ENCODE results near the gene MBP. TPM values are rescaled to one million over a fixed set of nuclear protein-coding genes. Genes with fewer than 3 reads are reported as not detected.

Gene MBP
- total and polyA plus RNA-seq, 2 of the 4 experiments (the other 2 are of a cell fraction): 0.72 to 0.90 TPM

- H2BK20ac ChIP-seq (ENCODE audit: low read depth, low read length): no peak overlapping the region
- TF ChIP-seq, protein P1, sequence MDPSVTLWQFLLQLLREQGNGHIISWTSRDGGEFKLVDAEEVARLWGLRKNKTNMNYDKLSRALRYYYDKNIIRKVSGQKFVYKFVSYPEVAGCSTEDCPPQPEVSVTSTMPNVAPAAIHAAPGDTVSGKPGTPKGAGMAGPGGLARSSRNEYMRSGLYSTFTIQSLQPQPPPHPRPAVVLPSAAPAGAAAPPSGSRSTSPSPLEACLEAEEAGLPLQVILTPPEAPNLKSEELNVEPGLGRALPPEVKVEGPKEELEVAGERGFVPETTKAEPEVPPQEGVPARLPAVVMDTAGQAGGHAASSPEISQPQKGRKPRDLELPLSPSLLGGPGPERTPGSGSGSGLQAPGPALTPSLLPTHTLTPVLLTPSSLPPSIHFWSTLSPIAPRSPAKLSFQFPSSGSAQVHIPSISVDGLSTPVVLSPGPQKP (IDR thresholded peaks at IDR 0.05; ENCODE audit: borderline replicate concordance, low read depth, low read length): no peak
- TF ChIP-seq FOS (IDR thresholded peaks at IDR 0.05; ENCODE audit: low read depth, low read length) (no peak), BHLHE40 (IDR thresholded peaks at IDR 0.05; ENCODE audit: low read depth, low read length) (no peak), MAFK (IDR thresholded peaks at IDR 0.05; ENCODE audit: low read depth, low read length) (no peak)
- TF ChIP-seq, protein P2, sequence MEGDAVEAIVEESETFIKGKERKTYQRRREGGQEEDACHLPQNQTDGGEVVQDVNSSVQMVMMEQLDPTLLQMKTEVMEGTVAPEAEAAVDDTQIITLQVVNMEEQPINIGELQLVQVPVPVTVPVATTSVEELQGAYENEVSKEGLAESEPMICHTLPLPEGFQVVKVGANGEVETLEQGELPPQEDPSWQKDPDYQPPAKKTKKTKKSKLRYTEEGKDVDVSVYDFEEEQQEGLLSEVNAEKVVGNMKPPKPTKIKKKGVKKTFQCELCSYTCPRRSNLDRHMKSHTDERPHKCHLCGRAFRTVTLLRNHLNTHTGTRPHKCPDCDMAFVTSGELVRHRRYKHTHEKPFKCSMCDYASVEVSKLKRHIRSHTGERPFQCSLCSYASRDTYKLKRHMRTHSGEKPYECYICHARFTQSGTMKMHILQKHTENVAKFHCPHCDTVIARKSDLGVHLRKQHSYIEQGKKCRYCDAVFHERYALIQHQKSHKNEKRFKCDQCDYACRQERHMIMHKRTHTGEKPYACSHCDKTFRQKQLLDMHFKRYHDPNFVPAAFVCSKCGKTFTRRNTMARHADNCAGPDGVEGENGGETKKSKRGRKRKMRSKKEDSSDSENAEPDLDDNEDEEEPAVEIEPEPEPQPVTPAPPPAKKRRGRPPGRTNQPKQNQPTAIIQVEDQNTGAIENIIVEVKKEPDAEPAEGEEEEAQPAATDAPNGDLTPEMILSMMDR (conservative IDR thresholded peaks at IDR 0.05; ENCODE audit: low read depth, low read length): peak; percentile 48
- DNase-seq: peak; percentile 45
- H3K79me1 ChIP-seq (ENCODE audit: low read depth in 1 of 2, low read length in 2 of 2): peaks cover 0 to 4% of the 10 kb centered on the region in 2 experiments; a peak in 1 of 4 replicates
- no peak overlapping the region for H3K4me2 ChIP-seq (ENCODE audit: low read depth, low read length)
- CTCF ChIA-PET: no interaction called here
- intact Hi-C loops (cut with micrococcal nuclease): no loop called here
- in situ Hi-C loops (cut with MboI; ENCODE audit: low sequenced_read_pairs): no loop called here
- H2BK120ac ChIP-seq (ENCODE audit: low read depth, low read length): no peak overlapping the region
- WGBS, 2 experiments (ENCODE audit: extremely low coverage in 2 of 2, insufficient read length in 1 of 2): no CpG with 5 or more reads among the region's 1 CpG
- H3K9me1 ChIP-seq (ENCODE audit: insufficient read depth, low read length): peaks cover 3% of the 10 kb centered on the region; the same call in 1 of the 2 replicates
- H2AK5ac ChIP-seq (ENCODE audit: low read depth, low read length): no peak overlapping the region
- dilution Hi-C loops (cut with HindIII; ENCODE audit: low sequenced_read_pairs, unreplicated experiment): no loop called here
- no peak overlapping the region for H2BK5ac ChIP-seq (ENCODE audit: low read depth, low read length, poor library complexity, severe bottlenecking)
- no peak overlapping the region for H2BK15ac ChIP-seq (ENCODE audit: low read depth, low read length)
- H3K4me1 ChIP-seq (ENCODE audit: control insufficient read depth, insufficient read depth, low read length): peaks cover 3% of the 10 kb centered on the region; the same call in 1 of the 2 replicates
- peak; percentile 37; the same call in 1 of the 2 replicates for ATAC-seq (ENCODE audit: low read depth)
- H2AFZ ChIP-seq (replicated peaks; ENCODE audit: low read length, poor library complexity): no peak overlapping the region
- H3K23ac ChIP-seq (ENCODE audit: low read depth, low read length): no peak overlapping the region
- BruUV-seq (replicated peaks): no TSS peak
- H3K4ac ChIP-seq (ENCODE audit: low read depth, low read length): no peak overlapping the region
- no peak overlapping the region for H2AK9ac ChIP-seq (replicated peaks; ENCODE audit: low read depth, low read length, poor library complexity)
- H3K14ac ChIP-seq (replicated peaks; ENCODE audit: low read depth, low read length): no peak overlapping the region
- H3K27me3 ChIP-seq (ENCODE audit: control insufficient read depth, insufficient read depth, low read length): no peaks in the 10 kb centered on the region
- H3K9me3 ChIP-seq (ENCODE audit: control insufficient read depth, insufficient read depth, low read length): no peaks in the 10 kb centered on the region
- H4K5ac ChIP-seq (ENCODE audit: low read depth, low read length): no peak overlapping the region
- POLR2A ChIA-PET (ENCODE audit: unreplicated experiment): no interaction called here
- no peak overlapping the region for H3K56ac ChIP-seq (ENCODE audit: extremely low read depth, insufficient read depth, low read length)
- no peak overlapping the region for H3K18ac ChIP-seq (ENCODE audit: low read depth, low read length)
- no peak overlapping the region for H3K4me3 ChIP-seq (ENCODE audit: insufficient read depth, low read depth, low read length)
- no peak overlapping the region for H4K91ac ChIP-seq (ENCODE audit: insufficient read depth, low read depth, low read length)
- H3K27ac ChIP-seq (ENCODE audit: insufficient read depth, low read length): no peak overlapping the region
- no peaks in the 10 kb centered on the region for H4K20me1 ChIP-seq (ENCODE audit: insufficient read depth, low read length)
- peaks cover 30% of the 10 kb centered on the region for H3K36me3 ChIP-seq (ENCODE audit: control insufficient read depth, insufficient read depth, low read length)
- H4K8ac ChIP-seq (ENCODE audit: low read depth in 2 of 2, low read length in 2 of 2): no peak overlapping the region
- H3K9ac ChIP-seq (ENCODE audit: low read depth, low read length): no peak overlapping the region
These were observed 195.0 kb downstream of the MBP start for GRCh38 chr18:76937597-76937996.

Measured in IMR-90 (cell line).